Epithelial cell of prostate (primary cell): ENCODE measurements around the gene PLEK.
"Not testable (repeated sequence)": the region's sequence is repeated elsewhere in the genome, so short reads cannot be mapped to it uniquely, and the experiment has no call there.

Source experiments
- DNase-seq: peaks from one replicate; pipeline ENCODE4 v3.0.0-alpha.2; 2011; ENCODE audit warnings: low read depth, low spot score
- H3K27ac ChIP-seq: fragments of 450-650 bp; 2 replicates; pipeline ENCODE4 v1.5.1; 2017; ENCODE audit warnings: mild to moderate bottlenecking

The PLEK gene

GRCh38 chr2:68379184-68379708 lies 14.2 kb downstream of the PLEK start:
- DNase-seq: no peak
- no peak overlapping the region for H3K27ac ChIP-seq

DNA sequence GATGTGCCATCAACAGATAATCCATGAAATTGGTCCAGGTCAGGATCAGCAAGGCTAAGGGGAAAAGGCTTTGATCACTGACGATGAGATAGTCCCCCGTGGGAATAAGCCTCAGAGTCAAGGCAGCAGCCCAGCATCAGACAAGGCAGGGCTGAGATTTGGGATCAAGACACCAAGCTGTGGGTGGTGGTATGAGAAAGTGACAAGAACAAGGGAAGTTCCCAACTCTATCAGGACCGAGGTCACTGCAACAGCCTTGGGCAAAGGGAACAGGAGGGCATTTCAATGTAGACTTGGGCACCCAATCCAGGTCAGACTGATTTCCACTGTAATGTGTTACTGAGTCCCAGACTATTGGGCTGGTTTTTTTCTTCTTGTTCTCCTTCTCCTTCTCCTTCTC lies 18.7 kb downstream of the PLEK start:
- no peak overlapping the region for H3K27ac ChIP-seq
- no peak for DNase-seq

- DNase-seq: no peak
- H3K27ac ChIP-seq: no peak overlapping the region
These were observed 19.5 kb downstream of the PLEK start for GRCh38 chr2:68384485-68385107.

DNA sequence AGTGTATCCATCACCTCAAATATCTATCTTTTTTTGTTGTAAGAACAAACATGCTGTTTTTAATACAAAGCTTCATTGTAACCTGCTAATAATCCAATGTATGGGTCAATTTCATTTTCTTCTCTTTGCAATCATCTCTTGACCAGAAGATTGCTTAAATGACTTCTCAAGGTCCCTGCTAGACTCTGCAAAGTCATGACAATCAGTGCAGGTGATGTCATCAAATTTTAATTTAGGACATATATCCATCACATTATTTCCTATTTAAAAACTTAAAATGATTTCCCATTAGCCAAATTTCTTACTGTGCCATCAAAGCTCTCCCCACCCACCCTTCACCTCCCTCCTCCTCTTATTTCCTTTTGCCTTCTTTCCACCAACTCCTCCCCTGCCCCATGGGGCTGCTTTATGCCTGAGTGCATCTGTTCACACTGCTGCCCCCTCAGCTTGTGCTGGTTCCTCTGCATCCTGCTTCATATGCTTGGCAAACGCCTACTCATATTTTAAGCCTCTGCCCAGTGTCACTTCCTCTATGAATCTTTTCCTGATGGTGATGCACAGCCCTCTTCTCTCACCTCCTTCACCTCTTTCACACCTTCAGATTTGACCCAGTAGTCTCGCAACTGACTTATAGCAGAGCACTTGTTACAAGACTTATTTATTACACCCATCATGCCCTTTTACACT lies 20.3 kb downstream of the PLEK start:
- DNase-seq: no peak
- H3K27ac ChIP-seq: no peak overlapping the region

DNA sequence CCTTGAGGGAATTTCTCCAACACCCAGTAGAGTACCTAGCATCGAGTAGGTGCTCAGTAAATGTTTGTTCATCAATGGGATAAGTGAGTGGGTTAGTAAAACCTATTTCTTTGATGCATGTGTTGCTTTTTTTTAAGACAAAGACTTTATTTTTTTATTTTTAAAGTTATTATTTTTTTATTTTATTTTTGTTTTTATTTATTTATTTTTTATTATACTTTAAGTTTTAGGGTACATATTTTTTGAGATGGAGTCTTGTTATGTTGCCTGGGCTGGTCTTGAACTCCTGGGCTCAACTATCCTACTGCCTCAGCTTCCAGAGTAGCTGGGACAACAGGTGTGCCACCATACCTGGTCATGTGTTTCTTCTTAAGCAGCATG lies 20.8 kb downstream of the PLEK start:
- no peak for DNase-seq
- no peak overlapping the region for H3K27ac ChIP-seq

GRCh38 chr2:68386365-68386764 lies 21.3 kb downstream of the PLEK start:
- no peak for DNase-seq
- H3K27ac ChIP-seq: no peak overlapping the region

DNA sequence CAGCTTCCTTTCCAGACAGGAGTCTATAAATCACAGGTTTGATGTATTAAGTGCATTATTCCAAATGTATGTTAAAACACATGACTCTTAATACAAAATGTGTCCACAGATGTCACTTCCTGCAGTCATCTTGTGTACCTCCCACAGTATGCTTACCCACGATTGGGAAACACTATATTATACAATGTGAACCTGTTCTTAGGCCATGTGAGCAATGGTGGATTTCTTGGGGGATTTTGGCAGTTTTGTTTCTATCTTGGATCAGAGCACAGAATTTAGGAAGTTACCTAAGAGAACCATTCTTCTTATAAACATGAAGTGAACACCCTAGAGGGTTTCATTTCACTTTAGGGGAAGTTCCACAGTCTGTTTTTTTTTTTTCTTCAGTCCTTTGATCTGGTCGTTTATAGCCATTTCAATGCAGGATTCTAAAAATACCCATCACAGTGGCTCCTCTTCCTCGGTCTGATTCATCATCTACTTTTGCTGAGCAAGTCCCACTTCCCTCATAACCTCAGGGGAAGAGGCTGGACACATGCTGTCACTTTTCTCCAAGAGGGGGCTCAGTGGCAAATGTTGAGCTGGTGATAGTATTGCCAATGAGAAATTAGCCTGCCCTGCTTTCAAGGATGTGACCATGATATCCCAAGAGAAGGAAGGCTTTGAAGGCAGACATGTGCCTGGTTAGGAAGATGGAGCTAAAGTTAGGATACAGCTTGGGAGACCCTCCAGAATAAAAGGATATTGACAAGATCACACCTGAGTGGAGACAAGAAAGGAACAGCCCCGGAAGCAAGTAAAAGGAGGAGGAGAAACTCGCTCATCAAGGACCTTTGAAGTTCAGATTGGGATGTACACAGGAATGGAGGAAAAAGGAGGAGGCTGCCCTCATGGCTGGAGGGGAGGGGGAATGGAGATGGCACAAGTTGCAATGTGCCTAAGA lies 22.6 kb downstream of the PLEK start:
- no peak for DNase-seq
- no peak overlapping the region for H3K27ac ChIP-seq

GRCh38 chr2:68388358-68388757 lies 23.3 kb downstream of the PLEK start:
- DNase-seq: no peak
- H3K27ac ChIP-seq: no peak overlapping the region

- no peak for DNase-seq
- H3K27ac ChIP-seq: no peak overlapping the region
These were observed 23.7 kb downstream of the PLEK start for GRCh38 chr2:68388772-68389171.

GRCh38 chr2:68390114-68390513 lies 25.0 kb downstream of the PLEK start:
- DNase-seq: no peak
- H3K27ac ChIP-seq: no peak overlapping the region

- H3K27ac ChIP-seq: no peak overlapping the region
- no peak for DNase-seq
These were observed 25.5 kb downstream of the PLEK start for GRCh38 chr2:68390586-68390985.

GRCh38 chr2:68391099-68391498 lies 26.0 kb downstream of the PLEK start:
- DNase-seq: no peak

GRCh38 chr2:68391869-68392268 lies 26.8 kb downstream of the PLEK start:
- no peak overlapping the region for H3K27ac ChIP-seq
- no peak for DNase-seq

More at GRCh38 chr2:68391099-68391498, 26.0 kb downstream of the PLEK start:
- H3K27ac ChIP-seq: no peak overlapping the region

DNA sequence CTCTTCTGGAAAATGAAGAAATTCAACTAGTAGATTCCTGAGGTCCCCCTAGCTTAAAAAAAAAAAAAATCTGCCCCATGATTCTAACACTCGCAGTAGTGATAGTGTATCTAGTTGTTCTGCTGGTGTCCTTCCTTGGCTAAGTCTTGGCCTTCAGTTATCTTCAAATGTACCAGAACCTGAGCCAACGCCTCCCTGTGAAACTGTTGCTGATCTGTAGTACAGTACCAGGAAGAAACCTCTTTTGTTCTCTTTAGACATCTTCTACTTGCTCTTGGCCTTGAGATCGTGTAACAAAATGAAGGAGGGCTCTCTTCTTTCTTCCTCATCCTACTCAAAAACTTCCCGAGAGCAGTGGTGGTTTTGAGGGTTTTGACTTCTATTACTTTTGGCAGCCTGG lies 31.0 kb downstream of the PLEK start:
- no peak overlapping the region for H3K27ac ChIP-seq
- no peak for DNase-seq

GRCh38 chr2:68397704-68398263 lies 32.7 kb downstream of the PLEK start:
- not testable (repeated sequence) for H3K27ac ChIP-seq

DNA sequence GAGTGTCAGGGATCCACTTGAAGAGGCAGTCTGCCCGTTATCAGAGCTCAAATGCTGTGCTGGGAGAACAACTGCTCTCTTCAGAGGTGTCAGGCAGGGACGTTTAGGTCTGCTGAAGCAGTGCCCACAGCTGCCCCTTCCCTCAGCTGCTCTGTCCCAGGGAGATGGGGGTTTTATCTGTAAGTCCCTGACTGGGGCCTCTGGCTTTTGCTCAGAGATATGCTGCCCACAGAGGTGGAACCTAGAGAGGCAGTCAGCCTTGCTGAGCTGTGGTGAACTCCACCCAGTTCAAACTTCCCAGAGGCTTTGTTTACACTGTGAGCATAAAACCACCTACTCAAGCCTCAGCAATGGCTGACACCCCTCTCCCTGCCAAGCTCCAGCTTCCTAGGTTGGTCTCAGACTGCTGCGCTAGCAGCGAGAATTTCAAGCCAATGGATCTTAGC lies 38.1 kb downstream of the PLEK start:
- no peak overlapping the region for H3K27ac ChIP-seq
- no peak for DNase-seq

More at GRCh38 chr2:68397704-68398263, 32.7 kb downstream of the PLEK start:
- DNase-seq: not testable (repeated sequence)

DNA sequence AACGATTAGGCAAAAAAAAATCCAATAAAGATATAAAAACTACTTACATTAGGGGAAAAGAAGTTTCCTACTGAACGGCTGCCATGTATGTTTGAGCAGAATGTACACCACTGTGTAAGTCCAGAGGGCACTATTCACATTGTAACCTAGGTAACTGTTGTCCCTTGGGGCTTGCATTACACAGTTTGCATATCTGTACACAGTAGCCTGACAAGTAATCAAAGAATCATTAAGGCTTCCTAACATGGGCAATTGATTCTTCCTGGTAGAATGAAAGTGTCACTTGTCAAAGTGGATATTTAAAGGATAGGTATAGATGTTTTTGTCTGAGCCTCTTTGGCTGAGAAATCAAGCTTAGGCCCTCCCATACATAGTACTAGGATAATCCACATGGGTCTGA lies 39.1 kb downstream of the PLEK start:
- no peak overlapping the region for H3K27ac ChIP-seq
- no peak for DNase-seq

DNA sequence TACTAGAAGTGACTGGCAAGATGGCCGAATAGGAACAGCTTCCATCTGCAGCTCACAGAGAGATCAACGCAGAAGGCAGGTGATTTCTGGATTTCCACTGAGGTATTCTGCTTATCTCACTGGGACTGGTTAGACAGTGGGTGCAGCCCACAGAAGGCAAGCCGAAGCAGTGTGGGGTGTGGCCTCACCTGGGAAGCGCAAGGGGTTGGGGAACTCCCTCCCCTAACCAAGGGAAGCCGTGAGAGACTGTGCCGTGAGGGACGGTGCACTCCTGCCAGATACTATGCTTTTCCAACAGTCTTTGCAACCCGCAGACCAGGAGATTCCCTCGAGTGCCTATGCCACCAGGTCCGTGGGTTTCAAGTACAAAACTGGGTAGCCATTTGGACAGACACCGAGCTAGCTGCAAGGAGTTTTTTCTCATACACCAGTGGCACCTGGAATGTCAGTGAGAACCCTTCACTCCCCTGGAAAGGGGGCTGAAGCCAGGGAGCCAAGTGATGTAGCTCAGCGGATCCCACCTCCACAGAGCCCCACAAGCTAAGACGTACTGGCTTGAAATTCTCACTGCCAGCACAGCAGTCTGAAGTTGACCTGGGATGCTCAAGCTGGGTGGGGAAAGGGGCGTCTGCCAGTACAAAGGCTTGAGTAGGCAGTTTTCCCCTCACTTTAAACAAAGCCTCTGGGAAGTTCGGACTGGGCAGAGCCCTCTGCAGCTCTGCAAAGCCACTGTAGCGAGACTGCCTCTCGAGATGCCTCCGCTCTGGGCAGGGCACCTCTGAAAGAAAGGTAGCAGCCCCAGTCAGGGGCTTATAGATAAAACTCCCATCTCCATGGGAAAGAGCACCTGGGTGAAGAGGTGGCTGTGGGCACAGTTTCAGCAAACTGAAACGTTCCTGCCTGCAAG lies 40.1 kb downstream of the PLEK start:
- no peak overlapping the region for H3K27ac ChIP-seq
- no peak for DNase-seq

DNA sequence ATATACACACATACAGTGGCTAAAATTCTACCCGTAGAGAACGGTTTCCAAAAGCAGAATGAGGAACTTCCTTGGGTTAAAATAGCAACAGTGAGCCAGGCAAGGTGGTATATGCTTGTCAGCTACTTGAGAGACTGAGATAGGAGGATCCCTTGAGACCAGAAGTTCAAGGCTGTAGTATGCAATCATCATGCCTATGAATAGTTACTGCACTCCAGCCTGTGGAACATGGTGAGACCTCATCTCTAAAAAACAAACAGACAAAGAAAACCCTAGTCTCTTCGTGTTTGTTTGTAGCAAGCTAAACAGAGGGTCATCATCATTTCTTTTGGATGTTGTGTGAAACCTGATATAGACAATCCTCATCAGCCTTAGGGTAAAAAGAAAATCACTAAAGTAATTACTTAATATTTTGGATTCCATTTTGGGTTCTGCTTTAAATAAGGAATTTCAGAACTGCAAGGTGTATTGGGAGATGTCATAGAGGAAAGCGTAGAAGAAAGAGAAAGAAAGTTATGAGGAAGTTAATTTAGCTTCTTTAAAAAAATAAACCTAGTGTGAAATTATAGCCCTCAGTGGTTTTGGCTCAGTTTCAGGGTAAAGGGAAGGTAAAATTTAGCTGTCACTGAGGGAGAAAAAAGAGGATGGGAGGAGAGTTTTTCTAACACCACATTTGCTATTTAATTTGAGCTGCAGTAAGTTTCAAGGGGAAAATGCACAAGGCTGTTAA lies 46.5 kb downstream of the PLEK start:
- no peak for DNase-seq
- H3K27ac ChIP-seq: no peak overlapping the region
